ELR (cell line): ENCODE results near the gene AMH.
"Not testable (repeated sequence)": the region's sequence is repeated elsewhere in the genome, so short reads cannot be mapped to it uniquely, and the experiment has no call there.

Experiments used
- DNase-seq: peaks from one replicate; pipeline ENCODE4 v3.0.0-alpha.2; 2015; ENCODE audit warnings: low read depth

AMH gene

GRCh38 chr19:2249010-2249866 lies at the start of gene AMH:
TSS of gene AMH (plus strand) at chr19:2249323. CDS start at chr19:2249333, 10 bp downstream.
- DNase-seq = no peak

DNA sequence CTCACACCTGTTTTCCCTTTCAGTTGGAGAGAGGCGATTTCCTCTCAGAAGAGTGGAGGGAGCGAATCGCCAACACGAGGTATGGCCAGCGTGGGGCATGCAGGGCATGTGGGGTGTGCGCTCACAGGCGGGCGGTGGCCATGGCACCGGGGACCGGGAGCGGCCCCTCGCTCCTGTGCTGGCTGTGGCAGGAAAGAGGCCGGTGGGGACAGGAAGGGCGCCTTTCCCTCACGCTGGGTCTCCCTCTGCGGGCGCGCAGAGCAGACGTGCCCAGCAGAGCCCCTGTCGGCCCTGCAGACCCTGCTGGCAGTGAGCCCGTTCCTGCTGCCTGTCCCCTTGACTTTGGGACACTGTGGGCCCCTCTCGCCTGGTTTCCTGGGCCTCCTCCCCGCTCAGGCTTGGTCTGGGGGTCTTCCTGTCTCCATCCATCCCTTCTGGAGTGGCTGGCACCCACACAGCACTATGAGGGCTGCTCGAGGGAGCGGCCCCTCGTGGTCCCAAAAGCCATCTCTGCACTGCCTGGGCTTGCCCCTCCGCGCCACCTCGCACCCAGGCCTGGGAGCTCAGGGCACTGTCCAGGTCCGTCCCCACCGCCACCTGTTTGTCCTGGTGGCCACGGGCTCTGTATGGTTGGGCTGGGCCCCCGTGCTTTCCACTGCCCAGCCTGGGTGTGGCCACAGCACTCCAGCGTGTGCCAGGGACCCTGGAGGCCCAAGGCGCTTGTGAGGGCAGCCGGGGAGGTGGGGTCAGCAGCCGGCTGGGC lies 49.1 kb upstream of the AMH start:
- no peak for DNase-seq

DNA sequence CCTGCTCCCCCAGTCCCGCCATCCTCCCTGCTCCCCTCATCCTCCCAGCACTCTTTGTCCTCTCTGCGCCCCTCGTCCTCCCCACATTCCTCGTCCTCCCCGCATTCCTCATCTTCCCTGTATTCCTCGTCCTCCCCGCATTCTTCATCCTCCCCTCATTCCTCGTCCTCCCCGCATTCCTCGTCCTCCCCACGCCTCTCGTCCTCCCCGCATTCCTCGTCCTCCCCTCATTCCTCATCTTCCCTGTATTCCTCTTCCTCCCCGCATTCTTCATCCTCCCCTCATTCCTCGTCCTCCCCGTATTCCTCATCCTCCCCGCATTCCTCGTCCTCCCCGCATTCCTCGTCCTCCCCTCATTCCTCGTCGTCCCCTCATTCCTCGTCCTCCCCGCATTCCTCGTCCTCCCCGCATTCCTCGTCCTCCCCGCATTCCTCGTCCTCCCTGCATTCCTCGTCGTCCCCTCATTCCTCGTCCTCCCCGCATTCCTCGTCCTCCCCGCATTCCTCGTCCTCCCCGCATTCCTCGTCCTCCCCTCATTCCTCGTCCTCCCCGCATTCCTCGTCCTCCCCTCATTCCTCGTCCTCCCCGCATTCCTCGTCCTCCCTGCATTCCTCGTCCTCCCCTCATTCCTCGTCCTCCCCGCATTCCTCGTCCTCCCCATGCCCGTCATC lies 48.4 kb upstream of the AMH start:
- DNase-seq = not testable (repeated sequence)

GRCh38 chr19:2201473-2202148 lies 47.5 kb upstream of the AMH start:
- peak; percentile 44 for DNase-seq

DNA sequence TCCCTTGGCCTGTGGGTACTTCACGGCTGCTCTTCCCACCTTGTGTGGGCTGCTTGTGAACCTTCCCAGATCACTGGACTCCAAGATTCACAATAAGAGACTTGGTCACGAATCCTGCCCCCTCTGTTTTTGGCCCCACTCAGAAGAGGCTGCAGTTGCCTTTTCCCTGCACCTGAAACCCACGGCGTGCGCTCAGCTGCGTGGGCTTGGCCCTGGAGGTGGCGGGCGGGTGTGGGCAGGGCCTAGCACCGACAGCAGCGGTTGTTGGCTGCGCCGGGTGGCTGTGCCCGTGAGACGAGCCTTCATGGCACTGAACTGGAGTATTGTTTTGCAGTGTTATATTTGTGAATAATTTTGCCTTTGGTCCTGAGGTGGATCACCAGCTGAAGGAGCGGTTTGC lies 46.8 kb upstream of the AMH start:
- DNase-seq = no peak

GRCh38 chr19:2207008-2207407 lies 42.1 kb upstream of the AMH start:
- no peak for DNase-seq

DNA sequence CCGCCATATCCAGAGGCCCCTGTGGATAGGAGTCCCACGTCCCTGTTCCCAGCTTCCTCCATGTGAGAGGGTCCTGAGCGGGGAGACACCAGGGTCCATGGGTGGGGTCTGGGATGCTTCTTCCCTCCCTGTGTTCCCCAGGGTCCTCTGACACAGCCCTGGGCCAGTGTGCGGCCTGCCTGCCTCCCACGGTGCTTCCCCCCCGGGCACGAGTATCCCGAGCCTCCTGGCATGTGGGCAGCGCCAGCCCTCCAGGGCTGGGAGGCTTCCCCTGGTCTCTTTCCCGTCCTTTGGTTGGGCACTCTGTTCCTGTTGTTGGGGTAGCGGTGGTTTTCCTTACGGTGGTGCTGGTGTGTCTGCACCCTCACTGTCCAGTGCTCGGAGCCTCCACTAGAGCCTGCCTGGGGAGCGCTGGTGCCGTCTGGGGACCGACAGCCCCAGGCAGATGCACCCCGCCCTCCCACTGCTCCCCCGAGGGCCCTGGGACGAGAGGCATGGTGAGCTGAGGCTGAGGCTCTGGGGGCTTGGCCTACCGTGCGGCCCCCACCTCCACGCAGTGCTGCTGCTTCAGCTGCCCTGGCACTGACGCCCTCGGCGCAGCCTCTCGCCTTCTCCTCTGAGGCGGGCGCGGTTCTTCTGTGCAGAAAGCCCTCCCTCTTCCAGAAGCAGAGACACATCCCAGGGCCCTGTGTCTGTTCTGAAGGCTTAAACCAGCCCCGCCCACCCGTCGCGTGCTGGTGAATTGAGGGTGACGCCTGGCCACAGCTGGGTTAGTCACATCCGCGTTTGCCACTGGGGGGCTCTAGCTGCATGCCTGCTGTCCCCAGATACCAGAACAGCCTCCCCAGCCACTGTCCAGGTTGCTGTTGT lies 40.9 kb upstream of the AMH start:
- peak; percentile 95 for DNase-seq

- DNase-seq = no peak
These were observed 40.1 kb upstream of the AMH start for GRCh38 chr19:2208975-2209374.

GRCh38 chr19:2209408-2209807 lies 39.7 kb upstream of the AMH start:
- DNase-seq = no peak

DNA sequence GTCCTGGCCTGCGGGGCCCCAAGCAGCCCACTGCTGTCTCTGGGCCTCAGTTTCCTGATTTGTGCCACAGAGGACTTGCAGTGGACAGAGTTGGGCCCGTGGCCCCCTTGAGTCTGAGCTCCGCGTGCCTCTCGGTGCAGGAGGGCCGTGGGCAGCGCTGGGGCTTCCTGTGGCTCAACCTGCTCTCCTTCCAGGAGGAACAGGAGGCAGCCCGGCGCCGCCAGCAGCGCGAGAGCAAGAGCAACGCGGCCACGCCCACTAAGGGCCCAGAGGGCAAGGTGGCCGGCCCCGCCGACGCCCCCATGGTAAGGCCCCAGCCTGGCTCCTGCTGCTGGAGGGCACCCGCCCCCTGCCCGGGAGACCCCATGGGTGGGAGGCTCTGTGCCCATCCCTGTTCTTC lies 38.9 kb upstream of the AMH start:
- no peak for DNase-seq

DNA sequence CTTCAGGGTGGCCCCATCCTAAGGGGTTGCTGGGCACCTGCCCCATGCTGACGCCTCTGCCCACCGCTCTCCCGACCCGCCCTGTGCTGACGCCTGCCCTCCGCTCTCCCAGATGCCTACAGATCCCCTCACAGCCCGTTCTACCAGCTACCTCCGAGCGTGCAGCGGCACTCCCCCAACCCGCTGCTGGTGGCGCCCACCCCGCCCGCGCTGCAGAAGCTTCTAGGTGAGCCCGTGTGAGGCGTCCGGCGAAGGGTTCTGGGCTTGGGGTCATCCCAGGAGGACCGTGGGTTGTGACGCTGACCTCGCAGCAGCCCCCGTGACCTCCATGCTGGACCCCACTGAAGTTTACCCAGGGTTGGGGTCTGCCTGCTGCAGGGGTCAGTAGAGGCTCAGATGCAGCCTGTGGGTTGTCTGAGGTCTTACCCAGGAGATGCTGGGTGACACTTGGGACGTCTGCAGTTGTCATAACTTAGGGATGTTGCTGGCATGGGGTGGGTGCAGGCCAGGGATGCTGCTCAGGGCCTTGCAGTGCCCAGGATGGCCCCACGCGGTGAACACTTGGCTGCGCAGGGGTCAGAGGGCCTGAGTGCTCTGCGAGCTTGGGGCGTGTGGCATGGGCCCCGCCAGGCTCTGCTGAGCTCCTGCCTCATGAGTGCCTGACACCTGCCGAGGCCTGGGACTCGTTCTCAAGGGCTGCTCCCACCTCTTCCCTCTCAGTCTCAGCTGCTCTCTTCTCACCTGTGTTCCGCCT lies 38.0 kb upstream of the AMH start:
- no peak for DNase-seq

DNA sequence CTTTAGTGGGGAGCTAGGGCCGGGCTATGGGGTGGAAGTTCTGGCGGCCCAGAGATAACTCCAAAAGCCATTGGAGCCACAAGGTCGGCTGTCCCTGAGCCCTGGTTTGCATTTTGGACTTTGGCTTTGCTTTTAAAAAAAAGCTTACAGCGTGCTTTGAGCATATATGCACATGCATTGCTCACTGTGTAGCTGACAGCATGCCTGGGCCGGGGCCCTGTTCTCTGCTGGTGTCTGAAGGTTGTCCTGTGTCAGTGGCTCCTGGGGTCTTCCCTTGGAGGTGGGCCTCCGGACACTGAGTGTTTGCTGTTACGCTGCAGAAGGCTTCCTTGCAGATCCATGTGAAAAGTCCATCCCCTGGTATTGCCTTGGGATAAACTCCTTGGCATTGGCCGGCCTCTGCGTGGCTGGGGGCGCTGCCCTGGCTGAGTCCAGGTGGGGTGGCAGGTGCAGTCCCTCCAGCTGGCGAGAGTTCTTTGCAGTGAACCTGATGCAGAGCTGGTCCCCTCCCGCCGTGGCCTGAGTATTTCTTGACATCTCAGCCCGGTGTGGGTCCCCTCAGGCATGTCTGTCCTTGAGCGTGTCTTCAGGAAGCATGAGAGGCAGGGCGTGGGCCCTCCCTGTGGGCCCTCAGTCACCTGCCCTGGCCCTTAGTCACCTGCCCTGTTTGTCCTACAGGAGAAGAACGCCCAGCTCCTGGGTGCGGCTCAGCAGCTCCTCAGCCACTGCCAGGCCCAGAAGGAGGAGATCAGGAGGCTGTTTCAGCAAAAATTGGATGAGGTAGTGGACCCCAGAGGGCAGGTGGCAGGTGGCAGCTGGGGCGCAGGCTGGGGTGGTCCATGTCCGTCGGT lies 36.0 kb upstream of the AMH start:
- no peak for DNase-seq

- DNase-seq = no peak
These were observed 35.3 kb upstream of the AMH start for GRCh38 chr19:2213799-2214198.

GRCh38 chr19:2214251-2214650 lies 34.9 kb upstream of the AMH start:
- no peak for DNase-seq

- no peak for DNase-seq
These were observed 33.8 kb upstream of the AMH start for GRCh38 chr19:2215281-2215751.

DNA sequence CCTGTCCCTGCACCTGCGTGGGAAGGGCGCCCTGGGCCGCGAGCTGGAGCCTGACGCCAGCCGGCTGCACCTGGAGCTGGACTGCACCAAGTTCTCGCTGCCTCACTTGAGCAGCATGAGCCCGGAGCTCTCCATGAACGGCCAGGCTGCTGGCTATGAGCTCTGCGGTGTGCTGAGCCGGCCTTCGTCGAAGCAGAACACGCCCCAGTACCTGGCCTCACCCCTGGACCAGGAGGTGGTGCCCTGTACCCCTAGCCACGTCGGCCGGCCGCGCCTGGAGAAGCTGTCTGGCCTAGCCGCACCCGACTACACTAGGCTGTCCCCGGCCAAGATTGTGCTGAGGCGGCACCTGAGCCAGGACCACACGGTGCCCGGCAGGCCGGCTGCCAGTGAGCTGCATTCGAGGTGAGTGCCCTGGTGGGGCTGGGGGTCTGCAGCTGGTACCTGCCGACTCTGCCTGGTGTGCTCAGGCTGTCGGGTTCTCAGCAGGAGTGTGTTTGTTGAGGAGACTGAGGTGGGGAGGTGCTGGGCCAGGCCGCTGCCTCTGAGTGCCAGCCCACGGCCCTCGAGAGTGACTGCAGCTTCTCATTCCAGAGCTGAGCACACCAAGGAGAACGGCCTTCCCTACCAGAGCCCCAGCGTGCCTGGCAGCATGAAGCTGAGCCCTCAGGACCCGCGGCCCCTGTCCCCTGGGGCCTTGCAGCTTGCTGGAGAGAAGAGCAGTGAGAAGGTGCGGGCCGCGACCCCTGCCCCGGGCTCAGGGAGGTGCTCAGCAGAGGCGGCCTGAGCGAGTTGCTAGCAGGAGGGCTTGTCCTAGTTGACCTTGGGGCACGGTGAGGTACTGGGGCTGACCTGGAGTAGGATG lies 32.5 kb upstream of the AMH start:
- DNase-seq = no peak

GRCh38 chr19:2217591-2217990 lies 31.5 kb upstream of the AMH start:
- DNase-seq = no peak

- no peak for DNase-seq
These were observed 29.4 kb upstream of the AMH start for GRCh38 chr19:2219726-2220125.
